Myocyte (in vitro differentiated cells): ENCODE results near the gene LDB3. TPM values are rescaled to one million over a fixed set of nuclear protein-coding genes. Genes with fewer than 3 reads are reported as not detected.

Experiments used
- DNase-seq: peaks from one replicate; pipeline ENCODE4 v3.0.0-alpha.2; 2012; ENCODE audit warnings: low read depth
- total RNA-seq: library from RNA; depleted of rRNA; stranded (reverse); fragments of >200 nt; gene quantifications from 2 replicates; pipeline ENCODE4 v1.2.3, GENCODE V29; 2014

Gene LDB3
- total RNA-seq, 1 donor from 2014 or later, result 137 TPM

DNA sequence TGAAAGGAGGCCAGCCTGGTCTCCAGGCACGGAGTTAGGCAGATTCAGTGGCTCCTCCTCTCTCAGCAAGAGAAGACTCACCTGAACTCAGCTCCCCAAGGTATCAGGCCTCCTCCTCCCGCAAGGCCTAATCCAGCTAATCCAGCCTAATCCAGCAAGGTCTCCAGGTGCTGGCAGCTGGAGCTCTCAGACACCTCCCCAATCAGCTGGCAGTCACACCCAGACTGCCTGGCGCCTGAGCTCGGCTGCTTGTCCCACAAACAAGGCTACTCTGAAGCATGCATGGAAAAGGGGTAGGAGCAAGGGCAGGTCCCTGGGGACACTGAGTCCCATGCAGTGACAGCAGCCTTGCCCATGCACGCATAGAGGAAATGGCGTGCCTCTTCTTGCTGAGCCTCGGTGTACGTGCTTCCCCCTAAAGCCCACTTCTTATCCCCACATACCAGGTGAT is 17.3 kb upstream of the LDB3 start:
- DNase-seq, result no peak

DNA sequence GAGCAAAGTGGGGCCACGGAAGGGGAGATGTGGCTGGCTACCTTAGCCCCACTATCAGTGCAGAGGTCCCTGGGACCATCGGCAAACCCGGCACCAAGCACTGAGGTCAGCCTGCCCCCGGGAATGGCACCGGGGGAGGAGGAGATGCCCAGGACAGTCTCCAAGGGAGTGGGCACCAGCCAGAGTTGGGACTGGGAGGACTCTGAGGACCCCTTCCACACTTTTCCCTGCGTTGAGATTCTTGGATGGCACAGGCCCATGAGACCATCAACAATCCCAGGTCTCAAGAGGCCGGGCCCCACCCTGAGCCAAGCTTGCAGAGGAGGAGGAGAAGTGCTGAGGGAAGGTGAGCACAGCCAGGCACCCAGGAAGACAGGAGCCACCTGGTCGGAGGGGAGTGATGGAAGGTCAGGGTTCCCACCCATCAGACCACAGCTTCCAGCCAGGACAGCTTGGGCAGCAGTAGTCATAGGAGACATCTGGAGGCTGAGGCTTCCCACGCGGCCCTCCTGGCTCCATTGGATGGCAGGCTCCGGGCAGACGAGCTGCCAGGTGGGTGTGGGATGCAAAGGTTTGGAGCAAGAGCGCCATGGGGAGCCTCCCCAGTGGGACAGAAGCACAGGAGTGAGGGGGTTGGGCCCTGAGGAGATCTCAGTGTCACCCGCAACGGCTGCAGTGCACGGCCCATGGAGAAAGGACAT is 16.5 kb upstream of the LDB3 start:
- DNase-seq, result no peak

- DNase-seq, result peak; percentile 16
Observed at GRCh38 chr10:86652361-86653202, 15.7 kb upstream of the LDB3 start.

DNA sequence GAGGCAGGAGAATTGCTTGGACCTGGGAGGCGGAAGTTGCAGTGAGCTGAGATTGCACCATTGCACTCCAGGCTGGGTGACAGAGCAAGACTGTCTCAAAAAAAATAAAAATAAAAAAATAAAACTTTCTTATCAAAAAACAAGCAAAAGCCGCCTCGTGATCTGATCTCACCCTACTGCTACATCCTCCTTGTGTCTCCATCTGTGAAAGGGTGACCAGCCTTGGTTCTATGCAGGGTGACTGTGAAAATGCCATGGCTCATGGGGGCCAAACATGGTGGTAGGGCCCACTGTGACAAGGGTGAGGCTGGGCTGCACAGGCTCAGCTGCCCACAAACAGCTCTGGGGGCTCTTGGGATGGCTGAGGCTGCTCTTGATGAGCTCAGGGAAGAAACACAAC is 14.9 kb upstream of the LDB3 start:
- no peak for DNase-seq

GRCh38 chr10:86653987-86654386 is 14.3 kb upstream of the LDB3 start:
- DNase-seq, result no peak

GRCh38 chr10:86654411-86655172 is 13.7 kb upstream of the LDB3 start, which contains the start of gene OPN4:
TSS of gene OPN4 (plus strand) at chr10:86654547. CDS start at chr10:86654784, 237 bp downstream.
- DNase-seq, result no peak

GRCh38 chr10:86655173-86655540 is 13.2 kb upstream of the LDB3 start:
- DNase-seq, result no peak

DNA sequence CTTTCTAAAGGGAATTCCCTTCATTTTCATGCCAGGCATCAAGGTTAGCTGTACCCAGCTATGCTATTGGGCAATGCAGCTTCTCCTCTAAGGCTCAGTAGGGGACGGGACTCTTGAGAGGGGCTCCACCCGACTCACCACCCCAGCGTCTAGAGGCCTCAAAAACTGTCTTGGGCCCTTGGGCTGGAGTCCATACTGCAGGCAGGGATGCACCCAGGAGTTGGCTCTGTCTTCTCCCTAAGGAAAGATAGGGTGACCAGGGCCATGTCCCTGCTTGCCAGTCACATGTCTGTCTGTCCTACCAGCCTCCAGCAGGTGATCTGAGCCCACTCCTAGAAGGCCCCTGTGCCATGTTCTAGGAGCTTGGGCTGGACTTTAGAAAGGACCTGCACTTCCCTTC is 12.7 kb upstream of the LDB3 start:
- DNase-seq, result no peak

DNA sequence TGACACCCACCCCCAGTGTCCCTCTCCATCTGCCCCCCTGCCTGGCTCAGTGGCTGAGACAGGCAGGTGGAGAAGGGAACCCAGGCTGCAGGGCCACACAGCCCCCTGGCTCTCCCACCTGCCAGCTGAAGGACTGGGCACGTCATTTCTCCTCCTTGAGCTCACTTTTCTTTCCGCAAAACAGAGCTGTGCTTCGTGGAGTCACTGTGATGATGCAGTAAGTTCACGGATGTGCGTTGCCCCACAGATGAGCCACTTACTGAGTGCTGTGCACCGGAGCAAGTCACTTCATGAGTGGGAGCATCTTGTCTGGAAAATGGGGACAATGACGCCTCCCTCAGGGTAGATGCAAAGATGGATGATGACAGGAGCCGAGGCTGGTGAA is 11.3 kb upstream of the LDB3 start:
- no peak for DNase-seq

- no peak for DNase-seq
Observed at GRCh38 chr10:86657396-86658011, 10.8 kb upstream of the LDB3 start.

- DNase-seq, result no peak
Observed at GRCh38 chr10:86658261-86658741, 10.0 kb upstream of the LDB3 start.

GRCh38 chr10:86658751-86659150 is 9.6 kb upstream of the LDB3 start:
- DNase-seq, result no peak

DNA sequence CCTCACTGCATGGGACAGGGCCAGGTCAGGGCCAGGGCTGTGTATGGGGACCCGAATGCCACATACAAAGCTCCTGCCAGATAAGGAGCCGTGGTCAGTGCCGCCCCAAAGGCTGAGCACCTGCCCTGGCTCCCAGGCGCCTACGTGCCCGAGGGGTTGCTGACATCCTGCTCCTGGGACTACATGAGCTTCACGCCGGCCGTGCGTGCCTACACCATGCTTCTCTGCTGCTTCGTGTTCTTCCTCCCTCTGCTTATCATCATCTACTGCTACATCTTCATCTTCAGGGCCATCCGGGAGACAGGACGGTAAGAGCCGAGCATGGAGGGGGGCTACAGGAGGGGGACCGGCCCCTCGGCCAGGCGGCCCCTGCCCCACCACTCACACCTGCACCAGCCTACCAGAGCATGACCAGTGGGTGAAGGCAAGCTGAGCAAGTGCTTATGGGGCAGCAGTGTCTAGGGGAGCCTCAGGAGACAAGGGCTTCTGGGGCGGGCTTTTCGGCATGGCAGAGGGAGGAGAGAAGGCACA is 9.1 kb upstream of the LDB3 start:
- no peak for DNase-seq

- peak; percentile 28 for DNase-seq
Observed at GRCh38 chr10:86659721-86660453, 8.4 kb upstream of the LDB3 start.

DNA sequence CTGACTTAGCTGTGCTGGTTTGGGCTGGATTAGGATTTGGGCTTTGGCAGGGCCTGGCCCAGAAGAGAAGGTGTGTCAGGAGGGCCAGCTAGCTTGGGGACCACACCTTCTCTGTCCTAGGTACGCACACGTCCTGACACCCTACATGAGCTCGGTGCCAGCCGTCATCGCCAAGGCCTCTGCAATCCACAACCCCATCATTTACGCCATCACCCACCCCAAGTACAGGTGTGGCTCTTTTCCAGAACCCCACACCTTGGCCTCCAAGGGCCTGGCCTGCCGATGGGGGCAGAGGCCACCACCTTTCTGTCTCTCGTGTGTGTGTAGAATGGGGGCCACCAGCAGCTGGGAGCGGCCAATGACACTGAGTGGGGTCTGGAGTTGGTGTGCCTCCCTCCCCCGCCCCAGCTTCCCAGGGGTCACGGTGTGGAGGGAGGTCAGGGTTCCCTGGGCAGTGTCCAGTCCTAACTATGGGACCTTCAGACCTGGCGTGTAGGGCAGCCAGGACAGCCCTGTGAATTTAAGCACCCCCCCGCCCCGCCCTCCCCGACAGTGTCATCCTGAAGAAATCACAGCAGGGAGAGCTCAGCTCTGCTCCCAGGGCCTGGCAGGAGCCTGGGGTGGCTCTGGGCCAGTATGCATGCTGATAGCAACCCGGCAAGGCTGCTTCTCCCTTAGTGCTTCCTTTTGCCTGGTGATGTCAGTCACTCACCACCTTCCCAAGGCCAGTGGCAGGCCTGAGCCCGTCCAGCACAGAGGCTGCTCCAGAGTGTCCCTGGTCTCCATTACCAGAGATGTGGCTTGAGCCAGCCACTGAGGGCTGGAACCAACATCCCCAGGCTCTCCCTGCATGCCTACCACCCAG is 6.9 kb upstream of the LDB3 start:
- peak; percentile 68 for DNase-seq

DNA sequence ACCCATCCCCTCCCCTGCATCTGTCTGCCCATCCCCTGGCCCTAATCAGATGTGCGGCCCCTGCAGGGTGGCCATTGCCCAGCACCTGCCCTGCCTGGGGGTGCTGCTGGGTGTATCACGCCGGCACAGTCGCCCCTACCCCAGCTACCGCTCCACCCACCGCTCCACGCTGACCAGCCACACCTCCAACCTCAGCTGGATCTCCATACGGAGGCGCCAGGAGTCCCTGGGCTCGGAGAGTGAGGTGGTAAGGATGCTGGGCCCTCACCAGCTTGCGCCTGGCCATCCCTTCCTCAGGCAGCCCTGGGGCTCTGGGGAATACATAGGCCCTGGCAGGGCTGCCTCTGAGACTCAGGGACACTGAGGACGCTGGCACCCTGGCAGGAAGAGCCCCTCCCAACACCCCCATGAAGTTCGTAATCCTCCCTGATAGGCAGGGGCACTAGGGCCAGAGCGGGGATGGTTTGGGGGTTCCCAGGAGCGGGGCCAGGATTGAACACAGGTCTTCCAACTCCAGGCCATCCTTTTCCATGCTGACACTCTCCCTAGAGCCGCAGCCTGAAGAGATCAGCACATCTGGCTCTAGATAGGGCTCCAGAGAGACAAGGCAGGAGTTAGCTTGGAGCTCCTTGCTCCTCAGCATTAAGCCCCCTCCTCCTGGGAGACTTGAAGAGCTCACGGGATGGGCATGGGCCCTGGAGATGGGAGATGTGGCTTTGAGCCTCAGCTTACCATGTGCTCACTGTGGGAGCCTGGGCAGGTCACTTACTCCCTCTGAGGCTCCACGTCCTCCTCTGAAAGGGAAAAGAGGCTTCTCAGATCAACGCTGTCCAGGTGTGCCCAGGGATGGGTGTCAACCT is 5.9 kb upstream of the LDB3 start:
- DNase-seq, result no peak

- no peak for DNase-seq
Observed at GRCh38 chr10:86663046-86663345, 5.3 kb upstream of the LDB3 start.

GRCh38 chr10:86663576-86664339 is 4.6 kb upstream of the LDB3 start:
- DNase-seq, result no peak
